SK-N-SH treated with all-trans-retinoic acid at 6 μM for 48 hours (cell line): ENCODE measurements around the gene CERT1.

Experiments used
- ATAC-seq: fragments of 200-7000 bp; cut with Tn5 transposase; 3 replicates; pipeline ENCODE4 v1.9.1; 2020; ENCODE audit warnings: mild to moderate bottlenecking, moderate library complexity
- BACH2 ChIP-seq: fragments of 250-450 bp; sonication (Bioruptor Pico); IDR thresholded peaks from 2 replicates; pipeline ENCODE4 v1.9.0; 2021; ENCODE audit warnings: mild to moderate bottlenecking, borderline replicate concordance
- CSDC2 ChIP-seq: fragments of 250-450 bp; sonication (Bioruptor Pico); IDR thresholded peaks from 2 replicates; pipeline ENCODE4 v1.5.0; 2020; ENCODE audit warnings: mild to moderate bottlenecking, moderate library complexity
- ESRRG ChIP-seq: fragments of 250-450 bp; sonication (Bioruptor Pico); IDR thresholded peaks from 2 replicates; pipeline ENCODE4 v1.6.1; 2021; ENCODE audit warnings: mild to moderate bottlenecking
- GLIS3 ChIP-seq: fragments of 250-450 bp; sonication (Bioruptor Pico); IDR thresholded peaks from 2 replicates; pipeline ENCODE4 v1.5.0; 2020; ENCODE audit warnings: mild to moderate bottlenecking, moderate library complexity
- ISL1 ChIP-seq: fragments of 250-450 bp; sonication (Bioruptor Pico); IDR thresholded peaks from 2 replicates; pipeline ENCODE4 v2.1.2; 2022; ENCODE audit warnings: mild to moderate bottlenecking, moderate library complexity
- POU6F1 ChIP-seq: fragments of 250-450 bp; sonication (Bioruptor Pico); IDR thresholded peaks from 2 replicates; pipeline ENCODE4 v1.8.0; 2021; ENCODE audit warnings: low read depth, mild to moderate bottlenecking, moderate library complexity, borderline replicate concordance
- RARB ChIP-seq: fragments of 250-450 bp; sonication (Bioruptor Pico); IDR thresholded peaks from 2 replicates; pipeline ENCODE4 v1.8.0; 2021; ENCODE audit warnings: mild to moderate bottlenecking, moderate library complexity
- SNAI2 ChIP-seq: fragments of 250-450 bp; sonication (Bioruptor Pico); IDR thresholded peaks from 2 replicates; pipeline ENCODE4 v1.5.0; 2020; ENCODE audit warnings: mild to moderate bottlenecking, moderate library complexity
- TOX ChIP-seq: fragments of 250-450 bp; sonication (Bioruptor Pico); IDR thresholded peaks from 2 replicates; pipeline ENCODE4 v1.8.0; 2021; ENCODE audit warnings: mild to moderate bottlenecking, moderate library complexity, borderline replicate concordance
- TSHZ2 ChIP-seq: fragments of 250-450 bp; sonication (Bioruptor Pico); IDR thresholded peaks from 2 replicates; pipeline ENCODE4 v1.5.0; 2020; ENCODE audit warnings: mild to moderate bottlenecking, moderate library complexity
- ZFP3 ChIP-seq: fragments of 250-450 bp; sonication (Bioruptor Pico); IDR thresholded peaks from 2 replicates; pipeline ENCODE4 v1.5.0; 2020; ENCODE audit warnings: mild to moderate bottlenecking, moderate library complexity
- ZNF565 ChIP-seq: fragments of 450-650 bp; formaldehyde crosslinking; conservative IDR thresholded peaks from 2 replicates; pipeline ENCODE4 v1.5.0; 2020; ENCODE audit warnings: low read depth, mild to moderate bottlenecking, moderate library complexity
- ZNF70 ChIP-seq: fragments of 450-650 bp; formaldehyde crosslinking; IDR thresholded peaks from 2 replicates; pipeline ENCODE4 v1.5.0; 2020; ENCODE audit warnings: mild to moderate bottlenecking, moderate library complexity
- ZNF8 ChIP-seq: fragments of 450-650 bp; formaldehyde crosslinking; IDR thresholded peaks from 2 replicates; pipeline ENCODE4 v1.5.0; 2020; ENCODE audit warnings: mild to moderate bottlenecking, moderate library complexity
- TF ChIP-seq, protein P1 (sequence below): fragments of 250-450 bp; sonication (Bioruptor Pico); IDR thresholded peaks from 2 replicates; pipeline ENCODE4 v1.5.1; 2020; ENCODE audit warnings: low read depth, mild to moderate bottlenecking, moderate library complexity
- TF ChIP-seq, protein P2 (sequence below): fragments of 250-450 bp; sonication (Bioruptor Pico); IDR thresholded peaks from 2 replicates; pipeline ENCODE4 v1.5.1; 2021; ENCODE audit warnings: mild to moderate bottlenecking, moderate library complexity

Gene CERT1

DNA sequence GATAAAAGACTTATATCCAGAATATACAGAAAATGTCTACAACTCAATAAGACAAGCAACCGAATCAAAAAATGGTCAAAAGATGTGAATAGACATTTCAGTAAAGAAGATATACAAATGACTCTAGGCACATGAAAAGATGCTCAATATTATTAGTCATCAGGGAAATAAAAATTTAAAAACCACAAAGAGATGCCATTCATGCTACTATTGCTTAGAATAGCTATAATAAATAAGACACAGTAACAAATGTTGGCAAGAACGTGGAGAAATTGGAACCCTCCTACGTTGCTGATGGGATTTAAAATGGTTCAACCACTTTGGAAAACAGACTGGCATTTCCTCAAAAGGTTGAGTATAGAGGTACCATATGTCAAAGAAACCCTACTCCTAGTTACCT, 40.0 kb upstream of the CERT1 start:
- peak; percentile 78 for ATAC-seq
- TF ChIP-seq TSHZ2 (CRISPR knock-in tag) (no peak), ZNF8 (CRISPR knock-in tag) (no peak), TOX (no peak), CSDC2 (CRISPR knock-in tag) (no peak), ESRRG (CRISPR knock-in tag) (no peak)
- TF ChIP-seq, protein P1, sequence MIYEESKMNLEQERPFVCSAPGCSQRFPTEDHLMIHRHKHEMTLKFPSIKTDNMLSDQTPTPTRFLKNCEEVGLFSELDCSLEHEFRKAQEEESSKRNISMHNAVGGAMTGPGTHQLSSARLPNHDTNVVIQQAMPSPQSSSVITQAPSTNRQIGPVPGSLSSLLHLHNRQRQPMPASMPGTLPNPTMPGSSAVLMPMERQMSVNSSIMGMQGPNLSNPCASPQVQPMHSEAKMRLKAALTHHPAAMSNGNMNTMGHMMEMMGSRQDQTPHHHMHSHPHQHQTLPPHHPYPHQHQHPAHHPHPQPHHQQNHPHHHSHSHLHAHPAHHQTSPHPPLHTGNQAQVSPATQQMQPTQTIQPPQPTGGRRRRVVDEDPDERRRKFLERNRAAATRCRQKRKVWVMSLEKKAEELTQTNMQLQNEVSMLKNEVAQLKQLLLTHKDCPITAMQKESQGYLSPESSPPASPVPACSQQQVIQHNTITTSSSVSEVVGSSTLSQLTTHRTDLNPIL (CRISPR knock-in tag): no peak

DNA sequence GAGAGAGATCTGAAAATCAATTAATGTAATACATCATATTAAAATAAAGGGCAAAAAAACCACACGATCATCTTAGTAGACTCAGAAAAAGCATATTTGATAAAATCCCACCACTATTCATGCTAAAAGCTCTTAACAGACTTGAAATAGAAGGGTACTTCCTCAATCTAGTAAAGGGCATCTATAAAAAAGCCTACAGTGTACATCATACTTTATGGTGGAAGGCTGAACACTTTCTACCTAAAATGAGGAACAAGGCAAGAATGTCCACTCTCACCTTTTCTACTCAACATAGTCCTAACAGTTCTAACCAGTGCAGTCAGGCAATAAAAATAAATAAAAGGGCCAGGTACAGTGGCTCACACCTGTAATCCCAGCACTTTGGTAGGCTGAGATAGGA, 39.2 kb upstream of the CERT1 start:
- ATAC-seq: no peak
- TF ChIP-seq ESRRG (CRISPR knock-in tag) (no peak), TOX (no peak), GLIS3 (no peak), CSDC2 (CRISPR knock-in tag) (no peak), ZNF70 (CRISPR knock-in tag) (no peak), ZNF565 (CRISPR knock-in tag) (no peak), ZNF8 (CRISPR knock-in tag) (no peak)

GRCh38 chr5:75547812-75548211, 36.4 kb upstream of the CERT1 start:
- no peak for ATAC-seq
- TF ChIP-seq TSHZ2 (CRISPR knock-in tag): no peak
- TF ChIP-seq, protein P2, sequence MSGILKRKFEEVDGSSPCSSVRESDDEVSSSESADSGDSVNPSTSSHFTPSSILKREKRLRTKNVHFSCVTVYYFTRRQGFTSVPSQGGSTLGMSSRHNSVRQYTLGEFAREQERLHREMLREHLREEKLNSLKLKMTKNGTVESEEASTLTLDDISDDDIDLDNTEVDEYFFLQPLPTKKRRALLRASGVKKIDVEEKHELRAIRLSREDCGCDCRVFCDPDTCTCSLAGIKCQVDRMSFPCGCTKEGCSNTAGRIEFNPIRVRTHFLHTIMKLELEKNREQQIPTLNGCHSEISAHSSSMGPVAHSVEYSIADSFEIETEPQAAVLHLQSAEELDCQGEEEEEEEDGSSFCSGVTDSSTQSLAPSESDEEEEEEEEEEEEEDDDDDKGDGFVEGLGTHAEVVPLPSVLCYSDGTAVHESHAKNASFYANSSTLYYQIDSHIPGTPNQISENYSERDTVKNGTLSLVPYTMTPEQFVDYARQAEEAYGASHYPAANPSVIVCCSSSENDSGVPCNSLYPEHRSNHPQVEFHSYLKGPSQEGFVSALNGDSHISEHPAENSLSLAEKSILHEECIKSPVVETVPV (CRISPR knock-in tag): no peak
- no peak for TF ChIP-seq RARB (CRISPR knock-in tag)
- TF ChIP-seq ZFP3 (CRISPR knock-in tag): no peak
- TF ChIP-seq ZNF565 (CRISPR knock-in tag): no peak
- TF ChIP-seq, protein P1 (CRISPR knock-in tag): no peak
- TF ChIP-seq ISL1: no peak
- TF ChIP-seq SNAI2 (CRISPR knock-in tag): no peak
- no peak for TF ChIP-seq BACH2 (CRISPR knock-in tag)
- no peak for TF ChIP-seq ZNF8 (CRISPR knock-in tag)
- no peak for TF ChIP-seq ESRRG (CRISPR knock-in tag)
- TF ChIP-seq CSDC2 (CRISPR knock-in tag): no peak
- no peak for TF ChIP-seq TOX
- TF ChIP-seq POU6F1 (CRISPR knock-in tag): no peak
- no peak for TF ChIP-seq GLIS3
- TF ChIP-seq, all 23 proteins: peak for 0
